SU-DHL-6 (cell line): Measurements from ENCODE around the gene CNKSR3.

ENCODE experiments used
- H2AFZ ChIP-seq: fragments of 200-600 bp; sonication (generic); 2 replicates; pipeline ENCODE4 v1.6.1; 2014; ENCODE audit warnings: low read depth, mild to moderate bottlenecking, moderate library complexity, mixed read lengths, antibody characterized with exemption, low read length; ENCODE audit not compliant: severe bottlenecking
- H3F3A ChIP-seq: fragments of 200-600 bp; shearing (Covaris generic); 2 replicates; pipeline ENCODE4 v1.6.0; 2016; ENCODE audit warnings: antibody characterized with exemption, mild to moderate bottlenecking; ENCODE audit not compliant: insufficient read depth
- H3K27ac ChIP-seq: fragments of 200-600 bp; sonication (generic); 2 replicates; pipeline ENCODE4 v1.5.1; 2016; ENCODE audit warnings: low read depth, mild to moderate bottlenecking, low read length, moderate library complexity, mixed read lengths
- H3K27me3 ChIP-seq: fragments of 200-600 bp; sonication (generic), shearing (Covaris generic); 2 replicates; pipeline ENCODE4 v1.6.0; 2014; ENCODE audit warnings: mild to moderate bottlenecking, low read length
- H3K36me3 ChIP-seq: fragments of 200-600 bp; sonication (generic); 2 replicates; pipeline ENCODE4 v1.6.1; 2014; ENCODE audit warnings: mild to moderate bottlenecking, low read length, mixed read lengths
- H3K4me2 ChIP-seq: fragments of 300-600, 200-600 bp; shearing (Covaris generic), sonication (generic); 2 replicates; pipeline ENCODE4 v1.6.0; 2014; ENCODE audit warnings: low read length, low read depth, mild to moderate bottlenecking; ENCODE audit not compliant: poor library complexity, severe bottlenecking
- H3K4me3 ChIP-seq: fragments of 200-600 bp; sonication (generic); 2 replicates; pipeline ENCODE4 v1.5.1; 2014; ENCODE audit warnings: antibody characterized with exemption, low read length, mild to moderate bottlenecking, mixed read lengths; ENCODE audit not compliant: insufficient read depth, poor library complexity, severe bottlenecking
- H3K79me2 ChIP-seq: fragments of 200-600 bp; sonication (generic); 2 replicates; pipeline ENCODE4 v1.6.1; 2014; ENCODE audit warnings: mild to moderate bottlenecking, low read length, moderate library complexity; ENCODE audit not compliant: insufficient read depth
- H3K9ac ChIP-seq: fragments of 200-600 bp; sonication (generic); 2 replicates; pipeline ENCODE4 v1.7.0; 2014; ENCODE audit warnings: mild to moderate bottlenecking, low read length
- H3K9me2 ChIP-seq: fragments of 200-600 bp; sonication (generic); replicated peaks from 2 replicates; pipeline ENCODE4 v1.6.1; 2014; ENCODE audit warnings: low read length; ENCODE audit not compliant: insufficient read depth
- H3K9me3 ChIP-seq: fragments of 200-600 bp; sonication (generic); 2 replicates; pipeline ENCODE4 v1.6.1; 2014; ENCODE audit warnings: low read length, mixed read lengths; ENCODE audit not compliant: insufficient read depth
- H4K20me1 ChIP-seq: fragments of 200-600 bp; sonication (generic); 2 replicates; pipeline ENCODE4 v1.6.1; 2014; ENCODE audit warnings: low read depth, mild to moderate bottlenecking, antibody characterized with exemption, low read length, moderate library complexity, mixed read lengths
- CTCF ChIP-seq: fragments of 200-600 bp; sonication (generic); IDR thresholded peaks from one replicate; pipeline ENCODE4 v1.5.1; 2017; ENCODE audit warnings: antibody characterized with exemption, mild to moderate bottlenecking, low read length, moderate library complexity; ENCODE audit not compliant: insufficient read depth, poor library complexity, severe bottlenecking
- EZH2phosphoT487 ChIP-seq: fragments of 200-600 bp; sonication (generic), shearing (Covaris generic); conservative IDR thresholded peaks from 2 replicates; pipeline ENCODE4 v1.6.1; 2018; ENCODE audit warnings: mild to moderate bottlenecking, antibody characterized with exemption, low read length, moderate library complexity, mixed read lengths

CNKSR3 gene

GRCh38 chr6:154479771-154480639, 30.5 kb downstream of the CNKSR3 start:
- H3K27ac ChIP-seq: no peak overlapping the region
- H3K79me2 ChIP-seq: no peaks in the 10 kb centered on the region
- no peaks in the 10 kb centered on the region for H3K27me3 ChIP-seq
- TF ChIP-seq CTCF (no peak), EZH2phosphoT487 (no peak)
- H3K4me3 ChIP-seq: no peak overlapping the region
- H4K20me1 ChIP-seq: no peaks in the 10 kb centered on the region
- H2AFZ ChIP-seq: no peak overlapping the region
- no peaks in the 10 kb centered on the region for H3K36me3 ChIP-seq
- H3K4me2 ChIP-seq: no peak overlapping the region
- no peak overlapping the region for H3K9ac ChIP-seq
- no peaks in the 10 kb centered on the region for H3K9me2 ChIP-seq
- H3K9me3 ChIP-seq: no peaks in the 10 kb centered on the region
- no peaks in the 10 kb centered on the region for H3F3A ChIP-seq

- Histone ChIP-seq H3K9me3 (no peaks in the 10 kb centered on the region), H3K4me2 (no peak overlapping the region), H4K20me1 (no peaks in the 10 kb centered on the region), H3K9ac (no peak overlapping the region), H3K36me3 (no peaks in the 10 kb centered on the region), H3F3A (no peaks in the 10 kb centered on the region), H2AFZ (no peak overlapping the region), H3K27me3 (no peaks in the 10 kb centered on the region), H3K9me2 (no peaks in the 10 kb centered on the region), H3K4me3 (no peak overlapping the region), H3K27ac (no peak overlapping the region), H3K79me2 (no peaks in the 10 kb centered on the region)
- TF ChIP-seq EZH2phosphoT487: no peak
- no peak for TF ChIP-seq CTCF
These were observed 31.1 kb downstream of the CNKSR3 start for GRCh38 chr6:154479351-154479769.

GRCh38 chr6:154478701-154479060, 31.8 kb downstream of the CNKSR3 start:
- H3F3A ChIP-seq: no peaks in the 10 kb centered on the region
- no peak overlapping the region for H3K27ac ChIP-seq
- no peak overlapping the region for H3K4me3 ChIP-seq
- H2AFZ ChIP-seq: no peak overlapping the region
- no peaks in the 10 kb centered on the region for H3K79me2 ChIP-seq
- no peaks in the 10 kb centered on the region for H3K36me3 ChIP-seq
- H3K9ac ChIP-seq: no peak overlapping the region
- H4K20me1 ChIP-seq: no peaks in the 10 kb centered on the region
- no peak overlapping the region for H3K4me2 ChIP-seq
- H3K9me3 ChIP-seq: no peaks in the 10 kb centered on the region
- no peaks in the 10 kb centered on the region for H3K27me3 ChIP-seq
- TF ChIP-seq EZH2phosphoT487 (no peak), CTCF (no peak)
- no peaks in the 10 kb centered on the region for H3K9me2 ChIP-seq
